Midbrain (tissue), 1 donor: ENCODE measurements around the gene HECW1.

Experiments
- DNase-seq: peaks from one replicate; lab custom pipeline; 2025; lab: John Stamatoyannopoulos, UW

Gene HECW1

GRCh38 chr7:43502941-43503340 is 390.5 kb downstream of the HECW1 start:
- no peak for DNase-seq

- DNase-seq: no peak
Measured at GRCh38 chr7:43505412-43505811, 393.0 kb downstream of the HECW1 start.

- DNase-seq: no peak
Measured at GRCh38 chr7:43506460-43506859, 394.0 kb downstream of the HECW1 start.

- DNase-seq: no peak
Measured at GRCh38 chr7:43508461-43508860, 396.0 kb downstream of the HECW1 start.

GRCh38 chr7:43509906-43510305 is 397.5 kb downstream of the HECW1 start:
- DNase-seq: no peak

- no peak for DNase-seq
Measured at GRCh38 chr7:43511029-43511428, 398.6 kb downstream of the HECW1 start.

- DNase-seq: no peak
Measured at GRCh38 chr7:43511769-43512515, 399.5 kb downstream of the HECW1 start.

GRCh38 chr7:43513251-43513650 is 400.8 kb downstream of the HECW1 start:
- peak; percentile 40 for DNase-seq

- no peak for DNase-seq
Measured at GRCh38 chr7:43516581-43517342, 404.3 kb downstream of the HECW1 start.

- no peak for DNase-seq
Measured at GRCh38 chr7:43517464-43517863, 405.0 kb downstream of the HECW1 start.

- no peak for DNase-seq
Measured at GRCh38 chr7:43520201-43520600, 407.8 kb downstream of the HECW1 start.

- no peak for DNase-seq
Measured at GRCh38 chr7:43522406-43523156, 410.1 kb downstream of the HECW1 start.

- DNase-seq: no peak
Measured at GRCh38 chr7:43528576-43529354, 416.3 kb downstream of the HECW1 start.

GRCh38 chr7:43530553-43531410 is 418.3 kb downstream of the HECW1 start:
- DNase-seq: no peak

GRCh38 chr7:43531700-43532099 is 419.3 kb downstream of the HECW1 start:
- no peak for DNase-seq

GRCh38 chr7:43533801-43534479 is 421.5 kb downstream of the HECW1 start:
- DNase-seq: no peak

GRCh38 chr7:43535031-43535451 is 422.6 kb downstream of the HECW1 start:
- no peak for DNase-seq

GRCh38 chr7:43535810-43536585 is 423.6 kb downstream of the HECW1 start:
- no peak for DNase-seq

- DNase-seq: no peak
Measured at GRCh38 chr7:43536773-43537172, 424.3 kb downstream of the HECW1 start.
